Astrocyte of the hippocampus (primary cell): ENCODE results near the gene CABP4.
"Not testable (repeated sequence)": the region's sequence is repeated elsewhere in the genome, so short reads cannot be mapped to it uniquely, and the experiment has no call there.

Experiments
- DNase-seq: peaks from one replicate; pipeline ENCODE4 v3.0.0; 2011; ENCODE audit warnings: low read depth, low spot score

CABP4 gene

DNA sequence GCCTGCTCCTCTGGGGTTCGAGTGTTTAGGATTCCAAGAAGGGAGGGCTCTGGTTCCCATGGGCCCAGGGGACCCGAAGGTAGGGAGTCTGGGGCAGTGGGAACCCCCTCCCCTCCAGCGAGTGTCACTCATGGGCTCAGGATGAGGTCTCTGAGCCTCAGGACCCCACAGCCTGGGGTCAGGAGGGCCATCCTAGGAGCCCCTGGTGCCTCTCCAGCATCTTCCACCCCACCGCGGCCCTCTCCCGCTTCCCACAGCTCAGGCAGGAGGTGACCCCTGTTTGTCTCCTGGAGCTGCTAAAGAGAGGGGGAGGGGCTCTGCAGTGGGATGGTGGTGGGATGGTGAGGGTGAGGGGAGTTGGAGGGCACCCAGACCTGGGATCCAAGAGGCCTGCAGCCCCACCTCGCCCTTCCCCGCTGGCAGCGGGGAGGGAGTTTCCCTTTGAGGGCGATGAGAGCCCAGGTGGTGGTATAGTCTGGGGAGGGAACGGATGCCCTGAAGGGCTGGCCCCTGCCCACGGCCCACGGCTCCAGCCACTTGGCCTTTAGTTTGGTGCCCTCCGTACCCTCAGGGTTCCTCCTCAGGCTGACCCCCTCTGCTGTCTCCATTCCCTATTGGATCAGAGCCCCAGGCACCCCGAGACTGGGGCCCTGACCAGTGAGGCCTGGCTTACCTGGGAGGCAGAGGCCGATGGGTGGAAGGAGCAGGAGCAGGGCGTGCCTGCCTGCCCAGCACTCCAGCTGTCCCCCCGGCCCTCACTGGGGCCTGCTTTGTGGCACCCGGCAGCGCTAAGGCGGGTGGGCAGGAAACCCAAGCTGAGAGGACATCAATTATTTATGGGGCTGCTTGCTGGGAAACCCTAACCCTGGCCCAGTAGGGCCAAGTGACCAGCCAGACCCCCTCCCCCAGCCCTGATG, 1.1 kb upstream of the CABP4 start:
- DNase-seq = no peak

DNA sequence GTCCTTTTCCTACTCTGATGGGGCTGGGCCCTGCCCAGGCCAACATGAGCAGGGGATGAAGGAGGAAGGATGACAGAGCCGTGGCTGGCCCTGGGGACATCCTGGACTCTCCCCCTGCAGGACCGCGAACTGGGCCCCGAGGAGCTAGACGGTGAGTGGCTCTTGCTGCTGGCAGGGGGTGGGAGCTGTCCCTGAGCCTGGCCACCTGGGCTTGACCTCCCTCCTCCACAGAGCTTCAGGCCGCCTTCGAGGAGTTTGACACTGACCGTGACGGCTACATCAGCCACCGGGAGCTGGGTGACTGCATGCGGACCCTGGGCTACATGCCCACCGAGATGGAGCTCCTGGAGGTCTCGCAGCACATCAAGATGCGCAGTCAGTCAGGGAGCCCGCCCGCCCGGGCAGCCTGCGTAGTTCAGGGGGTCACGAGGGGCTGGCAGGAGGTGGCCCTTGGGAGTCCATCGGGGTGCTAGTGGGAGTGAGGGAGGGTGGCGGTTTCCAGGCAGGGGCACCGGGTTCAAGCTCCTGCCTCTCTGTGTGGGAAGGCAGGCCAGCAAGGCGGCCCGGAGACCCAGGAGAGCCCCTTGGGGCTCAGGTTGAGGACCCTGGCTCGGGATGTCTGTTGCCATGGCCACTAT, 1.0 kb downstream of the CABP4 start:
- no peak for DNase-seq

DNA sequence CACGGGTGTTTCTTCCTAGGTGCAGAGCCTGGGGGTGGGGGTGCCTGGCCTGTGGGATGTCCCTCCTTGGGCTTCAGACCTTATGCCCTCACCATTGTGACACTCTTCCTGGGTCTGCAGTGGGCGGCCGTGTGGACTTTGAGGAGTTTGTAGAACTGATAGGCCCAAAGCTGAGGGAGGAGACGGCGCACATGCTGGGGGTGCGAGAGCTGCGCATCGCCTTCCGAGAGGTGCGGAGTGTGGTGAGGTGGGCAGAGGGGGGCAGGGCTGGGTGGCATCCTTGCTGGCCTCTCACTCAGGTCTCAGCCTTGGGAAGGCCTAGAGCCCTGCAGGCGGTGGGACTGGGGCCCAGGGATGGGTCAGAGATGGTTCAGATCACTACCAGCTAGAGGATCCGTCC, 2.3 kb downstream of the CABP4 start:
- no peak for DNase-seq

DNA sequence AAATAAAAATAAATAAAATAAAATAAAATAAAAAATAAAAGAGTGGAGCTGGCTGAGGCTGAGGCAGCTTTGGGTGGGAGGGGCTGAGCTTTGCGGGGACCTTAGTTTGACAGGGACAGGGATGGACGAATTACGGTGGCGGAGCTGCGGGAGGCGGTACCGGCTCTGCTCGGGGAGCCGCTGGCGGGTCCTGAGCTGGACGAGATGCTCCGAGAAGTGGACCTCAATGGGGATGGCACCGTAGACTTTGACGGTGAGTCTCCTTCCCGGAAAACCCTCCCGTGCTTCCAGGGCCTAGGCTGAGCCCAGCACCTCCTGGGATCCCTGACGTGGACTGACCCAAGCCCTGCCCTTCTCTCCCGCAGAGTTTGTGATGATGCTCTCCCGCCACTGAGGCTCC, 3.1 kb downstream of the CABP4 start:
- no peak for DNase-seq

DNA sequence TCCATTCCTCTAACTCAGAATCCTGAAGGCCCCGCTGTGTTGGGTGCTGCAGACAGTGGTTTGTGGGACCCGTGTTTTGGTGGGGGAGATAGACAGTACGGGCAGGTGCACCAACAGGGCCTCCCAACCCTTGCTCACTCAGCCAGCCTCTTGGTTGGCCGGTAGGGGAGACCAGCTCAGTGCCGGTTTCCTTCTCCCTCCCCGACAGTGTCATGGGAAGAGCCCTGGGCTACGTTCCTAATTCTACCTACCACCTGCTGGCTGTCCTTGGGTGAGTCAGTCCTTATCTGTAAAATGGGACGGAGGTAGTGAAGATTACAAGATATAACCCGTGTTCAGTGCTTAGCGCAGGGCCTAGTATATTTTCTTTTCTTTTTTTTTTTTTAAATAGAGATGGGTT, 8.0 kb downstream of the CABP4 start:
- DNase-seq = no peak

DNA sequence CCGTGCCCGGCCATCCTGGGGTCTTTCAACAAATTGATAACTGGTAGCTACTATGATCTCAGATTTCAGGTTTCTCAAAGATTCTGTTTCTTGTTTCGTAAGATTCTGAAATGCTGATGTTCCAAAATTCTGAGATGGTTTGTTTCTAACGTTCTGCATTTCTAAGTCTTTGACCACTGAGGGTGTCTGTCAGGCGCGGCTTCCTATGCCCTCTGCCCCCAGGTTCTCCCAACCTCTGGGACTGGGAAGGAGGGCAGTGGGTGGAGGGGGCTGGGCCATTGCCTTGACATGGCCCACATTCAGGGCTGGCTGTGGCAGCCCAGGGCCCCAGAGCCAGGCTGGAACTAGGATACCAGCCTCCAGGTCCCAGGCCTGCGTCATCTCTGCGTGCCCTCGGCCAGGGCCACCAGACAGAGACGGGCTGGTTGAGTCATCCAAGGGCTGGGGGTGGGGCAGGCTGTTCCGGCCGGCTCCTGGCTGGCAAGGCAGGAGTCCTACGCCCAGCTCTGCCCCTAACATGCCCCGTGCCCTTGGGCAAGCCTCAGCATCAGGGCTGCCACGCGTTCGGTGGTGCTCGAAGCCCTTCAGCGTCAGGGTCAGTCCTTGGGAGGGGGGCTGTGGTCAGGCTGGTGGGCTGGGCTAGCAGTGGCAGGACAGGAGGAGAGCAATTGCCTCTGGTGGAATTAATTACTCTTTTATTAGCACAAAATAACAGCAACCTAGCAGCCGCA, 8.7 kb downstream of the CABP4 start:
- no peak for DNase-seq

DNA sequence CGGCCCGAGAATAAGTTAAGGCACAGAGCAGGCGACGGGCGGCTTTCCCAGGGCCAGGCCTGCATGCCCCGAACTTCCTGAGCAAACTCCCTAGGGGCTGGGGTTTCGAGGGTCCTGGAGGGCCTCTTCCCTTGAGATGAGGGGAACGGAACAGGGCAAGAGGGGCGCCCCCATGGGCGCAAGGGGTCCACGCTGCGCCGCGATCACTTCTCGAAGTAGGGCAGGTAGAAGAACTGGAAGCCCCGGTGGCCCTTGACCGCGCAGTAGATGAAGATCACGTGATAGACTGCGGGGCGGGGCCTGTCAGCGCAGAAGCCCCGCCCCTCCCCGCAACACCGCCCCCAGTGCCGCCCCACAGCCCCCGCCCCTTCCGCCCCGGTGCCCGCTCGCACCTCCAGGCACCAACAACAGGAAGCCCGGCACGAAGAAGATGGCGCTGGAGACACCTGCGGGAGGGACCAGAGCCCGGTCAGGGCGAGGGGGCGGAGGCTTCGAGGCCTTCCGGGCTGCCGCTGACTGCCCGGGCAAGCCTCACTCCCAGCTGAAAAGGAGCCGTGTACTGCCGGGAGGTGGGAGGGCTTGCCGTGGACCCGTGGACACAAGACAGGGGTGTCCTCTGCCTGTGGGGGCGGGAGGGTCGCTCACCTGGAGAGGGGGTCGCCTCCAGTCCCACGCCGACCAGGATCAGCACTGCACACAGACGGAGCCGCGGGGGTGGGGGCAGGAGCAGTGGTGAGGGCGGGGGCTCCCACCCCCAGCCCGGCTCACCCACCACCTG, 9.4 kb downstream of the CABP4 start:
- peak; percentile 88 for DNase-seq

DNA sequence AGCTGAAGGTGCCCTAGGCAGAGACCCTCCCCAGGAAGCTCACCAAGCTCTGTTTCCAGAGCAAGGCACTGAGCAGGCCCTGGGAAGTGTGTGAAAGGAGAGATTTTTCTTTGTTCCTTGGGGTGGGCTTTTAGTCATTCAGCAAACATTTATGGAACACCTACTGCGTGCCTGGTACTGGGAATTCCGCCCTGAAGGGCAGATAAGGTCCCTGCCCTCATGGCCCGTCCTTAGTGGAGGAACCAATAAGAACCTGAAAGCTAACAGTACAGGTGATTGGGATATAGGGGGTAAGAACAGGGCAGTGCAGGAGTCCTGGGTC, 10.0 kb downstream of the CABP4 start:
- DNase-seq = no peak

DNA sequence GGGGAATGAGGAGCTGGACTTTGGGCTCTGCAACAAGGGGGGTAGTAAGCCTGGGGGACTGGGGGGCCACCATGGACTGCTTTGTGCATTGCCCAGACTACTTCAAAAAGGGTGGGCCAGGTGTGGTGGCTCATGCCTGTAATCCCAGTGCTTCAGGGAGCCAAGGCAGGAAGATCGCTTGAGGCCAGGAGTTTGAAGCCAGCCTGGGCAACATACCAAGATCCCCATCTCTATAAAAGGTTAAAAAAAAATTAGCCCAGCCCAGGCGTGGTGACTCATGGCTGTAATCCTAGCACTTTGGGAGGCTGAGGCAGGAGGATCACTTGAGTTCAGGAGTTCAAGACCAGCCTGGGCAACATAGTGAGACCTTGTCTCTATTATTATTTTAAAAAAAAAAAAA, 10.4 kb downstream of the CABP4 start:
- DNase-seq = not testable (repeated sequence)

DNA sequence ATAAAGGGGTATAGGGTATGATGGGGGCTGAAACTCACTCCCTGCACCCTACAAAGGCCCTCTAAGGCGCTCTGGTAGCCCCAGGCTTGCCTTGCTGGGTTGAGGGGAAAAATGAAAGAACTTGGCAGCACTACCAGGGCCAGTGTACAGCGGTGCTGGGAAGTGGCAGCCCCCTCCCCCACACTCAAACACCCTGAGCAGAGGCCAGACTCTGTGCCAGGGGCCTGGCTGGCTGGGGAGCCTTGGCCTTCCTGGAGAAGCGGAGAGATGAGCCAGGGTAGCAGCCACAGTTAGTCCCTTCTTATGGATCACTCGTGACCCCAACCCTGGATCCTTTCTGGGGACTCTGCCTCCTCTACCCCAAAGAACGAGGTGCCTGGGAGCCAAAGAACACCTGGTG, 11.2 kb downstream of the CABP4 start:
- DNase-seq = no peak

DNA sequence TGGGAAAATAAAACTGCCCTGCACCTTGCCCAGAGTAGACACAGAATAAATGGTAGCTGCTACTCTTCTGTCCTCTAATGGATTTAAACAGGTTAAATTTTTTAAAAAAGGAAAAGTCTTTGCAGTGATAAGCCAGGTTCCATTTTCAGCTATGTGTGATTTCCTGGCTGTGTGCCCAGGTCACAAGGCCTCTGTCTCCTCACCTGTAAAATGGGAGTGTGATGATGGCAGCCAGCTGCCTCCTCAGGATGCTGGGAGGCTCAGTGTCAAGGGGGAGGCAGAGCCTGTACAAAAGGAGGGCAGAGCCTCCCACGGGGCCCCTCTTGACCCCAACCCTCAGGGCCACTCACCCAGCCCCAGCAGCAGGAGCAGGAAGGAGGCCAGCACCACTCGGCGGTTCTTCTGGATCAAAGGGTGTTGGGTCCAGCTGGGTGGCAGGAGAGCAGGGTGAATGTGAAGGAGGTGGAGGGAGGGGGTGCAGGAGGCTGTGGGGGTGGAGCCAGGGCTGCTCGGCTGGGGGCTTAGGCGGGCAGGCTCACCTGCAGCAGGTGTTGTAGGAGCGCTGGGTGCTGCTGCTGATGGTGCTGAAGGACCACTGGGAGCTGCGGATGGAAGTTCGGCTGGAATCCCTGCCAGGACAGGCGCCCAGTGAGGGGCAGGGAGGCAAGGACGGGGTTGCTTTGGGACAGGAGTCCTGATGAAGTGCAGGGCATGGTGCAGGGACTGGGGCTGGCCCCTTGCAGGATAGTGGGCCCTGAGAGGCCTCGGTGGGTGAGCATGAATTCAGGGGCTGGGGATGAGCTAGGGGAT, 12.0 kb downstream of the CABP4 start:
- DNase-seq = no peak

DNA sequence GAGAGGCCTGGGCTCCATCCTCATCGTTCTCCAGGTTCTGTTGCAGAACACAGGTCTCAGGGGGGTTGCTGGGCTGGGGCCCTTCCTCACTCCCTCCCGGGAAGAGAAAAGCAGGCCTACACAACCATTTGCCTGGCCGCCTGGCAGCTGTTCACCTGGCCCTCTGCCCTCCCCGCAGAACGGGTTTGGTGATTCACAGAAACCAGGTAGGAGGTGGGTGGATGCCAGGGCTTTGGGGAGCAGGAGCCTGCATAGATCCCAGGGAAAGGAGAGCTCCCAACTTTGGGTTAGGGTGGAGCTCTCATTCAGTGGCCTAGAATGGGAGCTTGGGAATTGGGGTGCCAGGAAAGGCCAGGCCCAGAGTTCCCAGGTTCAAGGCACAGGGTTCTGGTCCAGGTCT, 12.9 kb downstream of the CABP4 start:
- DNase-seq = peak; percentile 75

DNA sequence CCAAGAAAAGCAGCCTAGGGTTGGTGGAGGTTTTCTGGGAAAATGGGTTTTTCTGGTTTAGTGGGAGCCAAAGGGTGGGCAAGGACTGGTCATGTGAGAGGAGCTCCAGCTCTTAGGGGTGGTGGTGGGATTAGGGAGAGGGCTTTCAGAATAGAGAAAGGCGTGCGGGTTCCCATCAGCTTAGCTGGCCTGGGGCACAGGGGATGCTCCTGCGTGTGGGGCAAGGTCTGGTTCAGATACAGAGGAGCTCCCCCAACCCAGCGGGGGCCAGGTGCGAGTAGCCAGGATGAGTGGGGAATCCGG, 13.3 kb downstream of the CABP4 start:
- no peak for DNase-seq

DNA sequence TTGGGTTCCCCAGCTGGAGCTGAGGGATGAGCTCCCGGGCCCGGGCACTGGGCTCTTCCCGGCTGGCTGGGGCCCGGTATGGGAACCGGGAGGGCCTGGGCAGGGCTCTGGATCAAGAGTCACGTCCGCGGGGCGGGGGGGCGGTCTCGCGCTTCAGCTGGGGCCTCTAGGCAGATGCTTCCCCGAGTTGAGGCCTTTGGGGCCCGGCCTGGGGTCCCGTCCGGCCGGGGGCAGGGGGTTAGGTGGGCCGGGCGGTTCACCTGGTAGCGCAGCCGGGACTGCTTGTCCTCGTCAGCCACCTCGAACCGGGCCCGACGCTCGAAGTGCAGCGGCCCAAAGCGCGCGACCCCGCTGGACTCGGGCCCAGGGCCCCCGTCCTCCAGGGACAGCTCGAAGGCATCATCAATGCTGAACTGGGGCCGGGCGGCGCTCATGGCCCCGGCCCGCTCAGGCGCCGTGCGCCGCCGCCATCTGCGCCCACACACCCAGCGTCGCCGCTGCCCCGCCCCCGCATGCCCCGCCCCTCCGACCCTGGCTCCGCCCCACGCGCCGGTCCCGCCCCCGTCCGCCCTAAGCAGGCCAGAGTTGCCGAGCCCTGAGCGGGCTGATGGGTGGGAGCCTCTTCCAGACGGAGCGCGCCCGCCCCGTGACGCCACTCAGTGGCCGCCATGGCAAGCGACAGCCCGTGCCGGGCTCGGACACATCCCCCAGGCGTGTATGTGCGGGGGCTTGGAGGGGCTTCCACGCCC, 13.8 kb downstream of the CABP4 start, which contains the start of gene TMEM134:
Gene TMEM134 (minus strand): TSS at position 493 of the 749 bp plus-strand sequence. CDS start 59 bp downstream, at position 434.
- peak; percentile 97 for DNase-seq

DNA sequence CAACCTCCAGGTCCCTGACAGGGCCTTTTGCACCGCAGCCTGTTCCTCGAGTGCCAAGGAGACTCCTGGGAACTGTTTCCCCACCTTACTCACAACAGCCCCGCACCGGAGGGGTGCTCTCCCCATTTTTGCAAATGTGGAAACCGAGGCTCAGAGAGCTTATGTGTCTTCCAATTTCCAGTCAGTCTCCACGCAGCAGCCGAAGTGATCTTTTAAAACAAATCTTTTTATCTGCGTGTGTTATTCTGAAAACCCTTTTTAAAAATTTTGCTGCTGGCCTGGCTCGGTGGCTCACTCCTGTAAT, 14.3 kb downstream of the CABP4 start:
- DNase-seq = no peak

DNA sequence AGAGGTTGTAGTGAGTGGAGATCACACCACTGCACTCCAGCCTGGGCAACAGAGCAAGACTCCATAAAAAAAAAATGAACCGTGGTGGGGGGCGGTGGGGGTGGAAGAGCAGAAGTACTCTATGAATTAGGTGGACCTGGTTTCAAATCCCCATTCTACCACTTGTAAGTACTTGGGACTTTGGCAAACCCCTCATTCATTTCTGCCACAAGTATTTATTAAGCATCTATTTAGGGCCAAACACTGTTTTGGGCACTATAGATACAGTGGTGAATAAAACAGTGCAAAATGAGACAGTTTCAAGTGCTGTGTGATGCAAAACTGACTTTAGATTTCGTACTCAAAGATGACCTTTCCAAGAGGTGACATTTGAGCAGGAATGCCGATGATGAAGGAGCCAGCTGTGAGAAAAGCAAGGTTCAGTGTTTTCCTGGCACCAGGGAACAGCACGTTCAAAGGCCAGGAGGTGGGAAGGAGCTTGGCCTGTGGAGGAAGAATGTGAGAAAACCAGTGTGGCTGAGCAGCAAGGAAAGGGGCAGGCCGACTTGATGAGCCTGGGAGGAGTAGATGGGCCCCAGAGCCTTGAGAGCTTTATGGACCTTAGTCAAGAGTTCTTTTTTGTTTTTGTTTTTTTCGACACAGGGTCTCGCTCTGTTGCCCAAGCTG, 15.3 kb downstream of the CABP4 start:
- no peak for DNase-seq

DNA sequence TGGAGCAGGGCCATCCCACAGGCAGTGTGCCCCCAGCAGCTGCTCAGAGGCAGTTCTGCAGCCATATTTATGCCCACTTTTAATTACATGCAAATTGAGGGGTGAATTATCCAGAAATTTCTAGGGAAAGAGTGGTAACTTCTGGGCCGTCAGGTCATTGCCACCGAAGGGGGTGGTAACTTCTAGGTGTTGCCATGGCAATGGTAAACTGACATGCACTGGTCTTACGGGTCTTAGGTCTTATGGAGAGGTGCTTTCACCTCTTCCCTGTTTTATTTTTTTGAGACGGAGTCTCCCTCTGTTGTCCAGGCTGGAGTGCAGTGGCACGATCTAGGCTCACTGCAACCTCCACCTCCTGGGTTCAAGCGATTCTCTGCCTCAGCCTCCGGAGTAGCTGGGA, 17.7 kb downstream of the CABP4 start:
- DNase-seq = no peak

DNA sequence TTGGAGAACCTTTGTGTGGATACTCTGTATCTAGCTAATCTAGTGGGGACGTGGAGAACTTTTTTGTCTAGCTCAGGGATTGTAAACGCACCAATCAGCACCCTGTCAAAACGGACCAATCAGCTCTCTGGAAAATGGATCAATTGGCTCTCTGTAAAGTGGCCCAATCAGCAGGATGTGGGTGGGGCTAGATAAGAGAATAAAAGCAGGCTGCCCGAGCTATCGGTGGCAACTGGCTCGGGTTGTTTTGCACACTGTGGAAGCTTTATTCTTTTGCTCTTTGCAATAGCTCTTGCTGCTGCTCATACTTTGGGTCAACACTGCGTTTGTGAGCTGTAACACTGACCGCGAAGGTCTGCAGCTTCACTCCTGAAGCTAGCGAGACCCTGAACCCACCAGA, 21.5 kb downstream of the CABP4 start:
- not testable (repeated sequence) for DNase-seq

DNA sequence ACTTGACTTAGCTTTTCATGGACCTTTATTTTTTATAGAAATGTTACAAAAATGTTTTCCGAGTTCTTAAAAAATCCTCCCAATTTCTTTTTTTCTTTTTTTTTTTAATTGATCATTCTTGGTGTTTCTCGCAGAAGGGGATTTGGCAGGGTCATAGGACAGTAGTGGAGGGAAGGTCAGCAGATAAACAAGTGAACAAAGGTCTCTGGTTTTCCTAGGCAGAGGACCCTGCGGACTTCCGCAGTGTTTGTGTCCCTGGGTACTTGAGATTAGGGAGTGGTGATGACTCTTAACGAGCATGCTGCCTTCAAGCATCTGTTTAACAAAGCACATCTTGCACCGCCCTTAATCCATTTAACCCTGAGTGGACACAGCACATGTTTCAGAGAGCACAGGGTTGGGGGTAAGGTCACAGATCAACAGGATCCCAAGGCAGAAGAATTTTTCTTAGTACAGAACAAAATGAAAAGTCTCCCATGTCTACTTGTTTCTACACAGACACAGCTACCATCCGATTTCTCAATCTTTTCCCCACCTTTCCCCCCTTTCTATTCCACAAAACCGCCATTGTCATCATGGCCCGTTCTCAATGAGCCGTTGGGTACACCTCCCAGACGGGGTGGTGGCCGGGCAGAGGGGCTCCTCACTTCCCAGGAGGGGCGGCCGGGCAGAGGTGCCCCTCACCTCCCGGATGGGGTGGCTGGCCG, 22.3 kb downstream of the CABP4 start:
- not testable (repeated sequence) for DNase-seq
